ENCODE results near the gene DST.
"Not testable (repeated sequence)": the region's sequence is repeated elsewhere in the genome, so short reads cannot be mapped to it uniquely, and the experiment has no call there.

Gene DST

DNA sequence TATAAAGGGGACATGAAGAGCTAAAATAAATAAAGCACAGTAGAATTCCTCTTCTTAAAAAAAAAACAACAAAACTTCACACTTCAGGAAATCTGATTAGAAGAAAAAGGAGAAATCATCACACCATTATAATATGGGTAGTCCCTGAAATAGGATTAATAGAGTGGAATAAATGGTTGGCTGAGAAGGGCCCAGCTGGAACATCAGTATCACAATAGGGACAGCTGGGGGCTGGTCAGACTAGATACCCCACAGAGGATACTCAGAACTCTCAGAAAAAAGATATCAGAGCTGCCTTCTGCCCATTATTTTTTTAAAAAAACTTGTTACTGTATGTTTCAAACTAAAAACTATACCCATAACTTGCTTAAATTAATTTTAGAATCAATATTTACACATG lies 75.2 kb downstream of the DST start:
- DNase-seq = no peak

DNA sequence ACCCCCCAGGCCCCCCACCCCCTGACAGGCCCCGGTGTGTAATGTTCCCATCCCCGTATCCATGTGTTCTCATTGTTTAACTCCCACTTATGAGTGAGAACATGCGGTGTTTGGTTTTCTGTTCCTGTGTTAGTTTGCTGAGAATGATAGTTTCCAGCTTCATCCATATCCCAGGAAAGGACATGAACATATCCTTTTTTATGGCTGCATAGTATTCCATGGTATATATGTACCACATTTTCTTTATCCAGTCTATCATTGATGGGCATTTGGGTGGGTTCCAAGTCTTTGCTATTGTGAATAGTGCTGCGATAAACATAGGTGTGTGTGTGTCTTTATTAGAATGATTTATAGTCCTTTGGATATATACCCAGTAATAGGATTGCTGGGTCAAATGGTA lies 80.0 kb downstream of the DST start:
- not testable (repeated sequence) for DNase-seq

DNA sequence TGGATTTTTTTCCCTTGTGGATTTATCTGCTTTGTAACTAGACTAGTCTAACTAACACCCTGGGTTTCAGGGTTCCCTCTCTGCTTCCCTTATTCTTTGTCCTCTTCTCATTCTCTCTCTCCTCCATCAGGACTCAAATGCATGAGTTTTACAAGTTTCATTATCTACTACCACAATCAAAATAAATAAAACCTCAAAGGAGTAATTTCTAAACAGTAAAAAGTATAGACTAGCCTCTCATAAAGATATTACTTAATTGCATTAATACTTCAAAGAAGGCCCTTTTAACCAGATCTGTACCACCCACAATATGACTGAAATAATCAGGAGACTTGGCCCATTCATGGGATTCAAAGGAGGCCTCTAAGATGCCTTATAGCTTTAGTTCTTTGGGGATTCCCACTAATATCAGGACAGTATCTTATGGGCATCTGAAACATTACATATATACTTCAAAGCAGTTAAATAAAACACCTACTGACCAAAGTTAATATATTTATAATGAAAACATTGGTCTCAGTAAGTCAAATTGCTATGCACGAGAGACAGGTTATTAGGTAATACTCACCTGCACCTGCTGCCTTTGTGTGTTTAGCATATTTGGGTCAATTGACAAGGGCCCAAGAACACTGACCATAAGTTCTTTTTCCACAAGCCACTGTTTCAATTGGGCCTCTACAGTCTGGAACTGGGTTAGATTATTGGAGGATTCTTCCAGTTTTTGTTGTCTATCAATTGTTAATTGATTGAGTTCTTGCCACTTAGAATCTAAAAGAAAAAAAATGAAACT lies 85.7 kb downstream of the DST start:
- no peak for DNase-seq

DNA sequence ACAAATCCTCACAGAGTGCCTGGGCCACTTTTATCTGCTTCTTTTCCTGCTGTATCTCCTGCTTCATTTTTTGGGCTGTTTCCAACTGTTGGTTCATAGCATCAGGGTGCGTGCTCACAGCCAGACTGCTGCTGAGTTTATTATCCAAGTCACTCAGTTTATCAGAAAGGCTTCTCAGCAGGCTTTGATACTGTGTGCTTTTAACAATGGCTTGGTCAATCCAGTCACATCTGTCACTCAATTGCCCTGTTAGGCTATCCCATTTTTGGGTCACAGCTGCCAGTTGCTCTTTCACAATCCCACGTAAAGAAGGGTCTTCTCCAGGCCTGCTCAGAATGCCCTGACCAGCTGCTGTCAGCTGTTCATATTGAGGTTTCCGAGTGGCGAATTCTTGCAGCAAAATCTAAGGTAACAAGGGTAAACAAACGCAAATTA lies 87.2 kb downstream of the DST start:
- no peak for DNase-seq

DNA sequence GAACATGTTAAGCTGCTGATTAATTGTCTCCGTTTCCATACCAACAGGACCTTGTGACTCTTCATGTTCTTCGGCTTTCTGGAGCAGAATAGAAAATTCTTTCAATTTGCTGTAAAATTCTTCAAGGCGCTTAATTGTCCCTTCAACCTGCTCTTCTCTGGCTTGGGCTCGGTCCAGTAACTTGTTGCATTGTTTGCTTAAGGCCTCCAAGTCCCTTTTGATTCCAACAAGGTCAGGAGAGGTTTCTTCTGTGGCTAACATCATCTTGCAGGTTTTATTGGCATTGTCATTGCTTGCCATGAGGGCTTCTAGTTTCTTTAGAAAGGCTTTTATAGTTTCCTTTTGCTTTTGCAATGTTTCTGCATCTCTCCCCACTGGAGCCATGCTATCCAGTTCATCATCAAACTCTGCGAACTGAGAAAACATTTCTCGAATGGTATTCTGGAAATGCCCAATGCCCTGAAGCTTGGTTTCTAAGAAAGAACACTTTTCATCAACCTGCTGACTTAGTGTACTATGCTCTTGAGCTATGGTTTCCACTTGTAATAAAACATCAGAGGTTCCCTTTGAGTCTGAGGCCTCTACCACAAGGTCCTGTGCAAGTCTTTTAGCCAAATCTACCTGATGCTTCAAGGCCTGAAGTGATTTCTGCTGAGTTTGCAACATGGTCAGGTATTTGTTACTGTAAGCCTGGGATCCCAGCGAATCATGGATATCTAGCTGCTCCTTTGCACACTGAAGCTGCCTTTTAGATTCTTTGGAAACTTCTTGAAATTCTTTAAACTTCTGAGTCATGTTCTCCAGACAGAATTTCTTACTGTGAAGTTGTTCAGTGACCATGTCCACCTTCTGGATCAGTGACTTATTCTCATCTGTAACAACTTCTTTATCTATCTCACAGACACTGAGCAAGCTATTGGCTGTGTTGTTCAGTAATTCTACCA lies 90.2 kb downstream of the DST start:
- no peak for DNase-seq

DNA sequence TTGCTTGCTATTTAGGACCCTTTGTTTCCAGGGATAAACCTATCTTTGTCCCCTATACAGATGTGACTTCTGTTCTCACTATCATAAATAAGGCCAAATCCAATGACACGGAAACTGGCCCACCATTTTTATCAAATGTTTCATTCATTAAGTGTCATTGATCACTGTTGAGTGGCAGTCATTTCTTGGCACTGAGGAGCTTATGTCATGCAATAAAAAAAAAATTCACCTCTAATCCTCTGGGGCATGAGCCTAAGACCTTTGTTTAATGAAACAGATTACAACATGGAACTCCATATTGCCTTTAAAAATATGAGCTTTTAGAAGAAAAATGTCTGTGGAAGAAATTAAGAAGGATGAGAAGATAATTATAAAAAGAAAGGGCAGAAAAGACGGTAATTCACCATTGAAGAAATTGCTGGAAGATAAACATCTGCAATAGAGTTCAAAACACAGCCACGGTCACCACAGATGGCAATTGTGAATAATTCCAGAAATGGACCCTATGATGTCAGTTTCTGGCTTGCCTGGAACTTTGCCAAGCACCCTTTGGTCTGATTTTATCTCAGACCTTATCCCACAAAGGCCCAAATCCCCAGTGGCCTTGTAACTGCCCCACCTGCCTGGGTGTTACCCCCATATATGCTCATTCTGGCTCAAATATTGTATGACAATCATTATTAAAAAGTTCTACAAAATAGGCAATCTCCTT lies 91.1 kb downstream of the DST start:
- DNase-seq = peak; percentile 18

DNA sequence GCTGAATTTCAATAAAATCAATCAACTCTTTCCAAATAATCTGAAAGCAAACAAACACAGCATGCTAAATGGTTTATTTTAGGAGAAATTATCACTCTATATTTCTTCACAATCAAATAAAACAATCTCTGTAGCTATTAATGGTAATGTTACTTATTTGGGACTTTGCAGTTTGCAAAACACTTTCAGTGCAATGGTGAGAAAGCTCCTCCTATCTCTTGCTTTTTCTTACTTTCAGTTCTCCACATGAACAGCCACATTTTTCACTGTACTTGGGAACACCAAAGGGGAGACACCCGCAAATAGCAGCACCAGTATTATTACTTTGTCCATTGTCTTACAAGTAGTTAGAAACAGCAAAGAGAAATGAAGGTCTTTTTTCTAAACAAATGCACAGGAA lies 92.4 kb downstream of the DST start:
- no peak for DNase-seq

DNA sequence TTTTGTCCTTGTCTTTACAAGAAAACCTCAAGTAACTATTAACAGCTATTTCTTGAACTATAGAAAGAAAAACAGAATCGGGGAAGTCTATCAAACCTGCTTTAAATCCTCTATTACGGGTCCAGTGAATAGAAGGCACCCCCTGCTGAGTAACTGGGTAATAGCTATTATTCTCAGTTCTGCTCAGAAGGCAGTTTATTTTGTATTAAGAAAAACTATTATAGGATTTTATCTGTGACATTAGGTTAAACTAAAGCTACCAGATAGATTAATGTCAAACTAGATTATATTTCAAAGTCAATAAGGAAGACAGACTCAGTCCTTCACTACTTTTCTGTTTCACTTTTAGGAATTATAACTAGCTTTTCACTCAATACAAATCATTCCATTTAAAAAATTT lies 93.7 kb downstream of the DST start:
- peak; percentile 58 for DNase-seq

DNA sequence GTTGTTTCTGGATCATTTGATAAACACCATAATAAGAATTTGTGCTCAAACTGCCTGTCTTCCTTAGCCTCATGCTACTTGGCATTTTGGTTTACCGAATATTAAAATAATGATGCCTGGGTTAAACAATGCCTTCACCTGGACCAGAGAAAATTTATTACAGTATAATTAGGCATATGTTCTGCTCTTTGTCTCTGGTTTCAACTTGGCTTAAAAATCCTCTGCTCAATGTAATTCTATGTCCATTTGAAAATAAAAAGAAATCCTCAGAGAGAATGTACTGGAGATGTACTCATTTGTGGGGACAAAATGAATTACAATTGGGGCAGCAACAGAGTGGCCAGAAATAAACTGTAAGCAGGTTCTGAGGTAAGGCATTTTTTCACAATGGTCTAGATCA lies 95.0 kb downstream of the DST start:
- no peak for DNase-seq

DNA sequence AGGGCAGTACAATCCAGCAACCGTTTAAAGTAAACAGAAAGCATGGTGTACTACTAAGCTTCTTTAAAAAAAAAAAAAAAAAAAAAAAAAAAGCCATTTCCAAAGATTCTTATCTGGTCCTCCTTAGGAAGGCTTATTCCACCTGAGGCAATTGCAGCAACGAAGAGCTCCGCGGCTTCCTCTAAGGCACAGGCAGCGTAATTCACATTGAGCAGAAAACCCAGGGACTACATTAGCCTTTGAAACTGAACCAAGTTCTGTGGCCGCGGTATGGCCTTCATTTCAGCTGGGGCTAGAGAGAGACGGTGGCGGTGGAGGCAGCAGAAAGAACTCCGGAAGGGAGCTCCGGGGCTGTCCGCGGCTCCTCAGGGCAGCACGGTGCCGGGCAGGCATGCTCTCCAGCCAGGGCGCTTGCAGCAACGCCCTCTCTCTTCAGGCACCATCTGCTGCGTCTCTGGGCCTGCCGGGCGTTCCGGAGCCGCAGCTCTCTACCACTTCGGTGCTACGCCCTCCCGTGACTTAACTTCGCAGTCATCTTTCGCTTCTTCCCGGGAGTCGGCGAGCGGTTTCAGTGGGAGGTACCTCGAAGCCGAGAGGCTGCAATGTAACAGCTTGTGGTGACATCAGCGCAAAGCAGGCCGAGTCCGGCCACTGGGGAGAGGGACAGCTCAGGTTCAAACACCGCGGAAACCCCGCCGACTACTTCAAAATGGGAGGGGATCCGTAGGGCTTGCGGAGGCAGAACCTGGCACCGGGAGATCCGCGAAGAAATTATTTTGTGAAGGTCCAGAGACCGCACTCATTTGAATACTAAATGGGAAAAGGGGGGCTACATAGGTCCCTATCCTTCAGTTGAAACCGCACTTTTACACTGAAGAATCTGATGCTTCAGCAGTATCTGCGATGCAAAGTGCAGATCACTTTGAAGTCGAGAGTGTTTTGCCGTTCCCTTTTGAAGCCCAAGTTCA lies 100.0 kb downstream of the DST start:
- peak; percentile 98 for DNase-seq

DNA sequence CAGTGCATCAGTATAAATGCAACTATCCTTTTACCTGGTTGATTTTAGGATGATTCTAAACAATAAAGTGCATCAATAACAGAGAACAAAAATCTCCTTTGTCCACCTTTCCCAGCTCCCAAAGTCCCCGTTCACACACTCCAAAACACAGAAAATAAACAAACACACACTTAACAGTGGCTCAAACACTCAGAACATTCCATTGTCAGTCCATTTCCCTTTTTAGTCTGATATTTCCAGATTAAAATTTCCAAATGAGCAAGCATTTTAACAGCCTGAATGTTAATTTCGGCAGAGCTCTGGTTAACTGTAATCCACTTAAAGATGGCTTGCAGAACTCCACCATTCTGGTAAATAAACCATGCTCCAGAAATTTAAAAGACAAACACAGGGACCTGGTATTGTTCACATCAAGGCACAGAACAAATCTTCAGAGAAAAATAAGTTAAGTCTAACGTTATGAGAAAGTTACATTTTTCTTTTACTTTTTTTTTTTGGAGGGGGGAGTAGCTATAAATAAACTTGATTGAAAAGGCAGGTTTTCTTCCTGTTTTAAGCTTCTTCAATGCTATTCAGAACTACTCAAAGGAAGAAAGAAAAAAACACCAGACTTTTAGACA lies 100.8 kb downstream of the DST start:
- DNase-seq = peak; percentile 37

DNA sequence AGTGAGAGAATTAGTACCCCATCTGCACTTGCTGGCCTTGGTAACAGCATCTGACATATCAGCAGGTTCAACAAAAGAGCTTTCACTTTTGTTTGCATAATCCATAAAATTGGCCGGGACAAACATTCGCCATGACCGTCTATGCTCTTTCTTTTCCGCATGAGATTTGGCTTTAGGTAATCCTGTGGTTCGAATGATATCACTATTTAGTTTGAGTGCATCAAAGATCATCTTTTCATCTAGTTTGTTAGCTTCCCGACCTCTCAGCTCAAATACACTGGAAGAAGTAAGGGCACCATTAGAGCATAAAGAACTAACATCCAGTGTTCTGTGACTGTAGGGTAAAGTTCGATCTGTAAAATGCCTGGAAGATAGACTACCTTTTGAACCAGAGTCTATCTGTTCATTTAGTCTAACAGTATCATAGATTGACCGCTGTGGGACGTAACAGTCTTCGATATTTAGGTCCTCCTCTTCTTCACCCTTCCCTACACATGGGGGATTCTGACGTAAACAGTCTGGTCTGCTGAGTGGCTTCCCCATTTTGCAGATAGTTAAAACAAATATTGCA lies 101.6 kb downstream of the DST start:
- peak; percentile 57 for DNase-seq

DNA sequence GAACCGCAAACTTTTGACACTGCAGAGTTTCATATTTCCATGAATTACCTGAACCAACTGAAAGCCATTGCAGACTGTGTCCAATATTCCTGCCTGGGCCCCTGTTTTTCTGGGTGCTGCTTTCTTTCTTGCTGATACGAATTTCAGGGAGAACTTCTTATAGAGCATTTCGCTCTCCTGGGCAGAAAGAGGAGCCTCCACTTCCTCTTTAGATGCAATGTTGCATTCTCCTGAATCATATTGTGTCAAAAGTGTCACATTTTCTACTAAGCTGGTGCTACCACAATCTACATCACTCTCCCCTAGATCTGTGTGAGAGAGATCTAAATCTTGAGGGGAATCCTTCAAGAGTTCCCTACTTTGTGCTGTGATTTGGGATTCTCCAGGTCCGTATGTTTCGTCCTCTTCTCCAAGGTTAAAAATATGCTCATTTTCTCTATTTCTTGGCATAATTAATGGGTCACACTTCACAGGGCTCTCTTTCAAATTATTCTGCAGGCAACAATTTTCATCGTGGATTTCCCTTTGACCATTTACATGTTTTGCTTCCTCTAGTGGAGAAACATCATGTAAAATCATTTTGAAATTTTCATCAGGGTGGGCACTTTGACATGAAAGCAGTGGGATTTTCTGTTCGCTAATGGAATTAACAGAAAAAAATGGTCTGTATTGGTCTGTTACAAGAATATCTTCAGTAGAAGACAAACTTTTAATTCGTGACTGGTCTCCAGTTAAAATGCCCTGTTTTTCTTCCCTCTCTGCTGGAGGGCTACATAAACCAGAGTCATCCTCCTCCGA lies 102.3 kb downstream of the DST start:
- peak; percentile 63 for DNase-seq

DNA sequence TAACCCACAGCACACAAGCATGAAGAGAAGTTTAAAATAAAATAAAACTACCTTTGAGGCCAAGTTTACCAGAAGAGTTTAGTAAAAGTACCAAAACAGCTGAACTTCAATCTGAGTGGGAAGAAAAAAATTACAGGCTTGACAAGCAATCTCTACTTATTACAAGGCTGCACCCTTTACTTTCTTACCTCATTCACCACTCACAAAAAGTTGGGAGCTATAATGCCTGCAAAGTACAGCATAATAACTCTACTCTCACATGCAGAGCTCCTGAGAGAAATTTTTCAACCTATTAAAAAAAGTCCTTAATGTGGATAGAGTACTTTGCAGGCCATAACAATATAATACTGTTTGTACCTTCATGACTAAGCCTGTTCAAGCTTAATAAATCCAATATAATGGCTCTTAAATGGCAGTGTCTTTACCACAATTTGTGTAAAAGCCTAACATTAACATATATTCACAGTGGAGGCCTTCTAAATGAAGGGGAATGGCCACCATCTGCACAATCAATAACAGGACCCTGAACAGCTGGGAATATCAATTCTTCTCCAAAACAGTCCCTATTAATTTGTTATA lies 103.1 kb downstream of the DST start:
- no peak for DNase-seq

DNA sequence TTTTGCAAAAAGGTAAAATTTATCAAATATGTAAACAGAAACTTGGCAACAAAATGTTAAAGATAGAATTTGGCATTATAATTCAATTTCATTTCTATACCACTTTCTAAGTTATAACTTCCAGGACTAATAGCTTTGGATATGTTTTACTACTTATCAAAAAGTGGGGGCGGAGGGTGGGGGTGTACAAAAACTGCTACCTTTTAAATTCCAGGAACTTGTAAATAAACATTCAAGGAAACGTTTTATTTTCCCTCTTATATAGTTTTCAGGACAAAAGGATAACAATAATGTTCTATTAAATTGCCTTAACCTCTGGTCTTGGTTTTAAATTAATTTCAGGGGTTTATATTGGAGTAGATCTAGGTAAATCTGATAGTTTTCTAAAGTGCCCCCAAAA lies 103.8 kb downstream of the DST start:
- DNase-seq = no peak

DNA sequence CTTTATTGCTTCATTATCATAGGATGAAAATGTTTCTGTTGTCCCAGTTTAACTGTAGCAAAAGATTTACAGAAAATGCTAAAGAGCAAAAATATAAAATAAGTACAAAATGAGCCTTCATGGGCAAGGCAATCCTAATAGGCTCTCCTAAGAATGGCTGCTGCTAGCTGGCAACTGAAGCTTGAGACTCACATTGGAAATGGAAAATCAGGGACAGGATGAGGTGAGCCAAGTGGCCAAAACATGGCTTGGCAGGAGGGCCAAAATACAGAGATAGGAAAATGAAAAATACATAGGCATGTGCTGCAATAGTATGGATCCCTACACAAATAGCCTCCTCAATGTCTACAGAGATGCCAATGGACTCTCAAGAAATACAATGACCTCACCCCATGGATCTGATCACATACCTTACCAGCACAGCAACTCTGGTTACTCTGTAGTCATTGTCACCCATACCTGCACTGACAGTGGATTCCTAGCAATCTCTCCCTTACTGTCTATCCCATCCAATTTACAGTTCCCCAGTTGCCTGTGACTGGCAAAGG lies 105.4 kb downstream of the DST start:
- no peak for DNase-seq

DNA sequence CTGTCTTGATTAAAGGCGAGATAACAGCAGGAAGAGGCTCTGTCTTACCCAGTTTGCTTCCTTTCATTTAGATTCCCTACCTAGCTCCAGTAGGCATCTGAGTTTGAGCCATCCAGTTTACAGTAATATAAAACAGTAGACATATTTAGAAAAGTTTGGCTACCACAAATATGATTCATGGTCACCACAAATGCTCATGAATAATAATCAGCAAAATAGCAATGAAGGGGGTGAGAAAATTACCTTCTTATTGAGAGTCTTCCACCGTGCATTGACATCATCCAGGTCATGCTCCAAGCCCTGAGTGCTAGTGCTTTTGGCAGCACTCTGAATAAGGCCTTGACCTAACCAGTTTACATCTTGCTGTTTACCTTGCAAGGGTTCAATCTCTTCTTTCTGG lies 106.2 kb downstream of the DST start:
- DNase-seq = no peak

DNA sequence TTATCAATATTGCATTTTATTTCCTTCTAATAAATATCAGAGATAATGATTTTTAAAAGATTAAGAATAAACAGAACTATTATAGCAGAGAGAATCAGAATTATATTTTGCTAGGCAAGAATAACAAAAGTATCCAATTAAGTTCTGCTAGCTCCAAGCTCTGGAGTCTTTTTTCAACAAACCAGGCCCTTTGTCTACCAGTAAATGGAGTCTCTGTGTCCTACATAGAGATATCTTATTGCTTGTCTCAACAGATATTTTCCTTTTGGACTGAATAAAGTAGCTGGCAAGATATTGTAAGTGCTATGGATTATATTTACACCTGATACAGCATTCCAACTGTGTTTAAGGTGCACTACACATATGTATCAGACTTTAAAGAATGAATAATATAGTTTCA lies 107.1 kb downstream of the DST start:
- no peak for DNase-seq

DNA sequence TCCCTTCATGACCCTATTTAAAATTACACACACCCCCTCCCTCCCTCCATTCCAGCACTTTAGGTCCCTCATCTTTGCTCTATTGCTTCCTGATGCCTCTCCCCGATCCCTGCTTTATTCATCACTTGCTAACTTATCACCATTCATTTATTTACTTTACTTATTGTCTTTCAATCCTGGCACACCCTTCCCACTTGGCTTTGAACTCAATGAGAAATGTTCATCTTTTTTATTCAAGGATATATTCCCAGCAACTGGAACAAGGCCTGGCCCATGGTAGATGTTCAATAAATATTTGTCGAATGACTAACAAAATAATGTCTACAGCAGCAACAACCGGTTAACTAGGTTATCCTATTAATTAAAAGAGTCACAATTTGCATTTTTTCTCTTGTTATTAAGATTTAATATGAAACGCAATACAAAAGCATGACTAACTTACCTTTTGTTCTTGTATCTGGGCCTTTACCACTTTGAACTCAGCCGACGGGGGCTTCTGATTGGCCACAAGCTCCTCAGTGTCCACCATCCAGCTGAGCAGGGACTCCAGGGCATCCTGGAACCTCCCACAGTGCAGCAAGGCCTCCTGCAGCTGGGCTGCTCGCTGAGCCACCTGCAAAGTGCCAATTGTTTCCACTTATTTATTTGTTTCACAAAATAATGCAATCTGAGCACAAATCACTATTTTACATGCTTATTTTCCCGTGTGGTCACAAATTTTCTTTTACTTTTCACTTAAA lies 107.8 kb downstream of the DST start:
- no peak for DNase-seq
